Neural cell (in vitro differentiated cells): ENCODE data around the gene TXN2. TPM values are rescaled to one million over a fixed set of nuclear protein-coding genes. Genes with fewer than 3 reads are reported as not detected.

Experiments
- H2AFZ ChIP-seq: fragments of 200-600, 300-800 bp; sonication (generic), shearing (Covaris generic); 2 replicates; pipeline ENCODE4 v1.6.0; 2014; ENCODE audit warnings: low read depth, mild to moderate bottlenecking, antibody characterized with exemption, low read length, moderate library complexity
- H3F3A ChIP-seq: fragments of 200-600 bp; shearing (Covaris generic); 2 replicates; pipeline ENCODE4 v1.6.1; 2016; ENCODE audit warnings: mild to moderate bottlenecking, moderate library complexity, mixed read lengths, antibody characterized with exemption, low read length; ENCODE audit not compliant: insufficient read depth, poor library complexity, severe bottlenecking
- H3K27ac ChIP-seq: fragments of 200-600, 300-800 bp; sonication (generic), shearing (Covaris generic); 2 replicates; pipeline ENCODE4 v1.5.1; 2014; ENCODE audit warnings: mild to moderate bottlenecking, low read length, moderate library complexity
- H3K27me3 ChIP-seq: fragments of 300-800, 200-600 bp; sonication (generic), shearing (Covaris generic); 2 replicates; pipeline ENCODE4 v1.6.0; 2014; ENCODE audit warnings: mild to moderate bottlenecking, low read depth, low read length, moderate library complexity; ENCODE audit not compliant: insufficient read depth
- H3K36me3 ChIP-seq: fragments of 300-800, 200-600 bp; sonication (generic), shearing (Covaris generic); 2 replicates; pipeline ENCODE4 v1.5.1; 2014; ENCODE audit warnings: mild to moderate bottlenecking, antibody characterized with exemption, low read length, moderate library complexity; ENCODE audit not compliant: insufficient read depth
- H3K4me2 ChIP-seq: fragments of 300-800, 200-600 bp; sonication (generic), shearing (Covaris generic); 2 replicates; pipeline ENCODE4 v1.6.0; 2014; ENCODE audit warnings: mild to moderate bottlenecking, low read length
- H3K4me3 ChIP-seq: fragments of 300-800, 200-600 bp; sonication (generic), shearing (Covaris generic); 2 replicates; pipeline ENCODE4 v1.5.1; 2014; ENCODE audit warnings: mild to moderate bottlenecking, low read length, moderate library complexity
- H3K79me2 ChIP-seq: fragments of 200-600 bp; shearing (Covaris generic); replicated peaks from 2 replicates; pipeline ENCODE4 v1.6.0; 2014; ENCODE audit warnings: mild to moderate bottlenecking, low read length, moderate library complexity; ENCODE audit not compliant: insufficient read depth
- H3K9ac ChIP-seq: fragments of 300-800, 200-600 bp; sonication (generic), shearing (Covaris generic); 2 replicates; pipeline ENCODE4 v1.6.1; 2016; ENCODE audit warnings: mild to moderate bottlenecking, low read length, mixed read lengths
- H3K9me2 ChIP-seq: fragments of 200-600 bp; shearing (Covaris generic); 2 replicates; pipeline ENCODE4 v1.6.1; 2016; ENCODE audit warnings: mild to moderate bottlenecking, low read length, mixed read lengths; ENCODE audit not compliant: insufficient read depth
- H3K9me3 ChIP-seq: fragments of 200-600, 300-800 bp; sonication (generic), shearing (Covaris generic); 2 replicates; pipeline ENCODE4 v1.6.1; 2016; ENCODE audit warnings: mild to moderate bottlenecking, mixed run types, low read length, moderate library complexity, mixed read lengths
- H4K20me1 ChIP-seq: fragments of 200-600 bp; shearing (Covaris generic); 2 replicates; pipeline ENCODE4 v1.6.1; 2016; ENCODE audit warnings: mild to moderate bottlenecking, mixed run types; ENCODE audit not compliant: insufficient read depth
- EP300 ChIP-seq: fragments of 450-650 bp; conservative IDR thresholded peaks from 2 replicates; pipeline ENCODE4 v1.6.1; 2014; ENCODE audit warnings: antibody characterized with exemption, mild to moderate bottlenecking, moderate library complexity; ENCODE audit not compliant: poor library complexity, severe bottlenecking
- EZH2 ChIP-seq: fragments of 200-600, 300-800 bp; shearing (Covaris generic), sonication (generic); IDR thresholded peaks from 2 replicates; pipeline ENCODE4 v1.6.1; 2014; ENCODE audit warnings: antibody characterized with exemption, low read length, borderline replicate concordance, mild to moderate bottlenecking; ENCODE audit not compliant: insufficient read depth, poor library complexity, severe bottlenecking
- MXI1 ChIP-seq: fragments of 450-650 bp; conservative IDR thresholded peaks from 2 replicates; pipeline ENCODE4 v1.6.1; 2014; ENCODE audit warnings: antibody characterized with exemption, mild to moderate bottlenecking; ENCODE audit not compliant: poor library complexity, severe bottlenecking
- POLR2AphosphoS5 ChIP-seq: IDR thresholded peaks from 2 replicates; pipeline ENCODE4 v1.6.1; 2012
- RAD21 ChIP-seq: fragments of 450-650 bp; conservative IDR thresholded peaks from 2 replicates; pipeline ENCODE4 v1.6.1; 2014; ENCODE audit warnings: antibody characterized with exemption, mild to moderate bottlenecking, moderate library complexity
- SMC3 ChIP-seq: fragments of 450-650 bp; conservative IDR thresholded peaks from 2 replicates; pipeline ENCODE4 v1.6.1; 2014; ENCODE audit warnings: antibody characterized with exemption, mild to moderate bottlenecking, moderate library complexity; ENCODE audit not compliant: poor library complexity
- TAF1 ChIP-seq: IDR thresholded peaks from 2 replicates; pipeline ENCODE4 v1.6.1; 2012; ENCODE audit warnings: low read depth
- polyA plus RNA-seq: library from polyadenylated mRNA; depleted of rRNA; stranded (reverse); fragments of >200 nt; gene quantifications from 2 replicates; pipeline ENCODE4 v1.2.3, GENCODE V29; 2014
- TF ChIP-seq, protein P1 (sequence below): fragments of 450-650 bp; IDR thresholded peaks from 2 replicates; pipeline ENCODE4 v1.5.1; 2014; ENCODE audit warnings: antibody characterized with exemption, mild to moderate bottlenecking, moderate library complexity; ENCODE audit not compliant: poor library complexity, severe bottlenecking
- TF ChIP-seq, protein P2 (sequence below): IDR thresholded peaks from 2 replicates; pipeline ENCODE4 v1.6.1; 2012; ENCODE audit warnings: borderline replicate concordance

Gene TXN2
- polyA plus RNA-seq, 1 donor from 2014 or later = 26.2 TPM

DNA sequence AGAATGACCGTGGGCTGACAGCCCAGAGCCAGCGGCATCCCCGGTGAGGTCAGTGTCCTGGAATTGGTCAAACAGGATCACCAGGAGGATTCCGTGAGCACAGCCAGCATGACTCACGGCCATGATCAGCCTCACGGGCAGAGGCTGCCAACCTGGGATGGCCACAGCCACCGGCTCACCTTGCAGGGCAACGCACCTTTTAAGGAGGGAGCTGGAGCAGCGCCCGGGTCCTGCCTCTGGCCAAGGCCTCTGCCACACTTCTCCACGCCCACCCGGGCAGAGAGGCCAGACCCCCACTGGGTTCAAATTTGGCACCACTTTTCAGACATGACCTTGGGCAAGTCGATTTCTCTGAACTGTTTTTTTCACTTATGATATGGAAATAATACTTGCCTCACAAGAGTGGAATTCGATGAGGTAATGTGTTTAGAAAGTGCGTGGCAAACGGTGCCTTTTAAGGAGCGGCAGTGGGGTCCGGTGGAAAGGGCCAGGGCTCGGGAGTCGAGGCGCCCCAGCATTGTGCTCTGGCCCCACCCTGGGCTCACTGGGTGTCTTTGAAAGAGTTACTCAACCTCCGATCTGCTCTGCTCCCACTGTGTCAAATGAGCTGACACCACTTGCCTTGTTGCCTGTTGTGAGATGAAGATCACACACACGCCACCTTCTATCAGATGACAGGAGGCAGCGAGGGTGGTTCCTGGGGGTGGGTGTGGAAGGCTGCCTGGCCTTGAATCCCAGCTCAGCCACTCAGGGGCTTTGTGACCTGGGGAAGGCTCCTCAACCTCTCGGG is 16.0 kb downstream of the TXN2 start:
- no peaks in the 10 kb centered on the region for H3K27me3 ChIP-seq
- no peak overlapping the region for H3K4me3 ChIP-seq
- H3K9me3 ChIP-seq = no peaks in the 10 kb centered on the region
- TF ChIP-seq SMC3 (no peak), RAD21 (no peak), EZH2 (no peak), POLR2AphosphoS5 (no peak), MXI1 (no peak), TAF1 (no peak), EP300 (no peak)
- TF ChIP-seq, protein P1, sequence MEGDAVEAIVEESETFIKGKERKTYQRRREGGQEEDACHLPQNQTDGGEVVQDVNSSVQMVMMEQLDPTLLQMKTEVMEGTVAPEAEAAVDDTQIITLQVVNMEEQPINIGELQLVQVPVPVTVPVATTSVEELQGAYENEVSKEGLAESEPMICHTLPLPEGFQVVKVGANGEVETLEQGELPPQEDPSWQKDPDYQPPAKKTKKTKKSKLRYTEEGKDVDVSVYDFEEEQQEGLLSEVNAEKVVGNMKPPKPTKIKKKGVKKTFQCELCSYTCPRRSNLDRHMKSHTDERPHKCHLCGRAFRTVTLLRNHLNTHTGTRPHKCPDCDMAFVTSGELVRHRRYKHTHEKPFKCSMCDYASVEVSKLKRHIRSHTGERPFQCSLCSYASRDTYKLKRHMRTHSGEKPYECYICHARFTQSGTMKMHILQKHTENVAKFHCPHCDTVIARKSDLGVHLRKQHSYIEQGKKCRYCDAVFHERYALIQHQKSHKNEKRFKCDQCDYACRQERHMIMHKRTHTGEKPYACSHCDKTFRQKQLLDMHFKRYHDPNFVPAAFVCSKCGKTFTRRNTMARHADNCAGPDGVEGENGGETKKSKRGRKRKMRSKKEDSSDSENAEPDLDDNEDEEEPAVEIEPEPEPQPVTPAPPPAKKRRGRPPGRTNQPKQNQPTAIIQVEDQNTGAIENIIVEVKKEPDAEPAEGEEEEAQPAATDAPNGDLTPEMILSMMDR = no peak
- TF ChIP-seq, protein P2, sequence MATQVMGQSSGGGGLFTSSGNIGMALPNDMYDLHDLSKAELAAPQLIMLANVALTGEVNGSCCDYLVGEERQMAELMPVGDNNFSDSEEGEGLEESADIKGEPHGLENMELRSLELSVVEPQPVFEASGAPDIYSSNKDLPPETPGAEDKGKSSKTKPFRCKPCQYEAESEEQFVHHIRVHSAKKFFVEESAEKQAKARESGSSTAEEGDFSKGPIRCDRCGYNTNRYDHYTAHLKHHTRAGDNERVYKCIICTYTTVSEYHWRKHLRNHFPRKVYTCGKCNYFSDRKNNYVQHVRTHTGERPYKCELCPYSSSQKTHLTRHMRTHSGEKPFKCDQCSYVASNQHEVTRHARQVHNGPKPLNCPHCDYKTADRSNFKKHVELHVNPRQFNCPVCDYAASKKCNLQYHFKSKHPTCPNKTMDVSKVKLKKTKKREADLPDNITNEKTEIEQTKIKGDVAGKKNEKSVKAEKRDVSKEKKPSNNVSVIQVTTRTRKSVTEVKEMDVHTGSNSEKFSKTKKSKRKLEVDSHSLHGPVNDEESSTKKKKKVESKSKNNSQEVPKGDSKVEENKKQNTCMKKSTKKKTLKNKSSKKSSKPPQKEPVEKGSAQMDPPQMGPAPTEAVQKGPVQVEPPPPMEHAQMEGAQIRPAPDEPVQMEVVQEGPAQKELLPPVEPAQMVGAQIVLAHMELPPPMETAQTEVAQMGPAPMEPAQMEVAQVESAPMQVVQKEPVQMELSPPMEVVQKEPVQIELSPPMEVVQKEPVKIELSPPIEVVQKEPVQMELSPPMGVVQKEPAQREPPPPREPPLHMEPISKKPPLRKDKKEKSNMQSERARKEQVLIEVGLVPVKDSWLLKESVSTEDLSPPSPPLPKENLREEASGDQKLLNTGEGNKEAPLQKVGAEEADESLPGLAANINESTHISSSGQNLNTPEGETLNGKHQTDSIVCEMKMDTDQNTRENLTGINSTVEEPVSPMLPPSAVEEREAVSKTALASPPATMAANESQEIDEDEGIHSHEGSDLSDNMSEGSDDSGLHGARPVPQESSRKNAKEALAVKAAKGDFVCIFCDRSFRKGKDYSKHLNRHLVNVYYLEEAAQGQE = no peak
- no peak overlapping the region for H2AFZ ChIP-seq
- no peak overlapping the region for H3K9ac ChIP-seq
- no peaks in the 10 kb centered on the region for H4K20me1 ChIP-seq
- no peaks in the 10 kb centered on the region for H3K36me3 ChIP-seq
- H3F3A ChIP-seq = no peaks in the 10 kb centered on the region
- no peaks in the 10 kb centered on the region for H3K79me2 ChIP-seq
- H3K9me2 ChIP-seq = no peaks in the 10 kb centered on the region
- H3K4me2 ChIP-seq = no peak overlapping the region
- no peak overlapping the region for H3K27ac ChIP-seq

DNA sequence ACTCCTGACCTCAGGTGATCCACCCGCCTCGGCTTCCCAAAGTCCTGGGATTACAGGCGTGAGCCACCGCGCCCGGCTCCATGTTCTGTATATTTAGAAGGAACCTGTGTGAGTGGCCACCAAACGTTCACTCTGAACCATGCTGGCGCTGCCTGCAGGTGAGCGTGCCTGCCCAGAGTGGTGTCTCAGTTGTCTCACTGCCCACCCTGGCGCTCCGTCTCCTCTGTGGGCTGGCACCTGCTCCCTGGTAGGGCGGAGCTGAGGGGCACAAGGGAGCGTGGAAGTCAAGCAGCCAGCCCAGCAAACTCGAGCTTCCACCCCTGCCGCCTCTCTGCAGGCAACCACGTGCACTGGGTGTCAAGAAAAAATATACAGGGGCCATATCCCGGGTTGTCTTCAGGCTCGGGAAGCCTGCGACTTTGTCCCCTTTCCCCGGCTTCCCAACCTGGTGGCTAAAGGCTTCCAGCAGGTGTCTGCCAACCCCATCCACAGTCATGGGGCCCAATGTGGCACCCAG is 16.7 kb downstream of the TXN2 start:
- H4K20me1 ChIP-seq = no peaks in the 10 kb centered on the region
- H3K27ac ChIP-seq = no peak overlapping the region
- no peak overlapping the region for H3K4me2 ChIP-seq
- TF ChIP-seq, protein P1 = no peak
- TF ChIP-seq, protein P2 = no peak
- TF ChIP-seq MXI1 = no peak
- no peak for TF ChIP-seq EZH2
- no peak for TF ChIP-seq TAF1
- no peak for TF ChIP-seq RAD21
- TF ChIP-seq SMC3 = no peak
- no peak for TF ChIP-seq EP300
- no peak overlapping the region for H3K9ac ChIP-seq
- no peaks in the 10 kb centered on the region for H3K27me3 ChIP-seq
- H3K36me3 ChIP-seq = no peaks in the 10 kb centered on the region
- H2AFZ ChIP-seq = no peak overlapping the region
- H3F3A ChIP-seq = no peaks in the 10 kb centered on the region
- no peaks in the 10 kb centered on the region for H3K9me2 ChIP-seq
- no peak overlapping the region for H3K4me3 ChIP-seq
- no peaks in the 10 kb centered on the region for H3K9me3 ChIP-seq
- no peaks in the 10 kb centered on the region for H3K79me2 ChIP-seq
